Measurements from ENCODE around the gene ANAPC13.

DNA sequence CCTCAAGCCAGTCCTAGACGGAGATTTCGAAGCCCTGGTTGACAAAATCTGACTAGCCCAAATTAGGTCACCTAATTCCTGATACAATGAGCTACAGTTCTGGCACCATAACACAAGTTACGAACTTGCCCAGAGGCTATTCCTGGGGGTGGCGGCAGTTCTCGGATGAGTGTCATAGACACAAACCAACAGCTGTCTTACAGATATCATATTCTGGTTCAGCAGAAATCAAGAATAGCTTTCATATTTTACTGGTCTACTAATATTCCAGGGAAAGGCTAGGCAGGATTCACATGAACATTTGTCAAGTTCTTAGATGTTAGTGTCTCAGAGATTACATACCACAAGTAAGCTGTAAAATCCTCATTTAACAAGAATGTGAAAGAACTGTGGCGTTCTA is 8.8 kb downstream of the ANAPC13 start:
- TF ChIP-seq CTCF (IDR thresholded peaks at IDR 0.05) (no peak), EZH2 (IDR thresholded peaks at IDR 0.05) (no peak), EZH2phosphoT487 (IDR thresholded peaks at IDR 0.05) (no peak)
